NCI-H2029 treated with DMSO at 0.1 percent for 48 hours (cell line): ENCODE results near the gene GABRP.

Experiments
- DNase-seq: peaks from one replicate; lab custom pipeline; 2025; lab: John Stamatoyannopoulos, UW

The GABRP gene

GRCh38 chr5:170861917-170862766 lies 78.6 kb downstream of the GABRP start, which contains the start of gene RANBP17:
TSS of gene RANBP17 (plus strand) at chr5:170862018.
- peak; percentile 33 for DNase-seq

- DNase-seq = no peak
Observed at GRCh38 chr5:170863646-170864045, 80.1 kb downstream of the GABRP start.
